Keratinocyte (primary cell): ENCODE data around the gene ETV4. TPM values are rescaled to one million over a fixed set of nuclear protein-coding genes. Genes with fewer than 3 reads are reported as not detected.

Experiments
- DNase-seq: peaks from one replicate; pipeline ENCODE4 v3.0.0-alpha.2; 2011; ENCODE audit warnings: low read depth, missing footprints, low spot score
- FAIRE-seq: peaks from 2 replicates; lab custom pipeline; 2011; peaks lifted over from hg19 to GRCh38; lab: Jason Lieb, UNC
- H2AFZ ChIP-seq: 2 replicates; pipeline ENCODE4 v1.6.0; 2012; ENCODE audit warnings: low read length, control low read depth, inconsistent platforms; ENCODE audit not compliant: control insufficient read depth
- H3K27ac ChIP-seq: 2 replicates; pipeline ENCODE4 v1.5.1; 2011; ENCODE audit warnings: low read length; ENCODE audit not compliant: control insufficient read depth, insufficient read depth
- H3K27me3 ChIP-seq: 3 replicates; pipeline ENCODE4 v1.6.0; 2011; ENCODE audit warnings: low read length; ENCODE audit not compliant: control insufficient read depth, insufficient read depth; ENCODE audit errors: extremely low read depth
- H3K36me3 ChIP-seq, 2 experiments: 2 replicates in 1 of 2; 3 replicates in 1 of 2; pipeline ENCODE4 v1.5.1; 2011; ENCODE audit warnings: low read length in 2 of 2, mild to moderate bottlenecking in 1 of 2; ENCODE audit not compliant: control insufficient read depth in 2 of 2, insufficient read depth in 2 of 2; ENCODE audit errors: extremely low read depth in 1 of 2
- H3K4me1 ChIP-seq: 3 replicates; pipeline ENCODE4 v1.5.1; 2011; ENCODE audit warnings: low read length; ENCODE audit not compliant: control insufficient read depth, insufficient read depth; ENCODE audit errors: extremely low read depth
- H3K4me2 ChIP-seq: 3 replicates; pipeline ENCODE4 v1.6.0; 2011; ENCODE audit warnings: low read depth, low read length; ENCODE audit not compliant: control insufficient read depth, insufficient read depth; ENCODE audit errors: extremely low read depth
- H3K4me3 ChIP-seq, 3 experiments: fragments of 200-600 bp in 1 of 3; sonication (generic) in 1 of 3; 2 replicates in 2 of 3; 3 replicates in 1 of 3; pipeline ENCODE4 v1.5.1; 2011 to 2016; ENCODE audit warnings: low read length in 3 of 3, mild to moderate bottlenecking in 3 of 3, control low read depth in 2 of 3, inconsistent platforms in 1 of 3, low read depth in 1 of 3, mixed read lengths in 1 of 3, mixed run types in 1 of 3, moderate library complexity in 1 of 3; ENCODE audit not compliant: control insufficient read depth in 2 of 3, insufficient read depth in 2 of 3; ENCODE audit errors: extremely low read depth in 1 of 3
- H3K79me2 ChIP-seq: 2 replicates; pipeline ENCODE4 v1.6.0; 2012; ENCODE audit warnings: low read length; ENCODE audit not compliant: control insufficient read depth, insufficient read depth
- H3K9ac ChIP-seq: 3 replicates; pipeline ENCODE4 v1.6.0; 2011; ENCODE audit warnings: low read length; ENCODE audit not compliant: control insufficient read depth, insufficient read depth; ENCODE audit errors: extremely low read depth
- H3K9me1 ChIP-seq: 3 replicates; pipeline ENCODE4 v1.6.0; 2011; ENCODE audit warnings: low read length; ENCODE audit not compliant: control insufficient read depth, insufficient read depth; ENCODE audit errors: extremely low read depth
- H3K9me3 ChIP-seq: 2 replicates; pipeline ENCODE4 v1.5.1; 2012; ENCODE audit warnings: low read depth, low read length; ENCODE audit not compliant: control insufficient read depth
- H4K20me1 ChIP-seq: 3 replicates; pipeline ENCODE4 v1.6.0; 2011; ENCODE audit warnings: low read length; ENCODE audit not compliant: control insufficient read depth, insufficient read depth; ENCODE audit errors: extremely low read depth
- CTCF ChIP-seq, 3 experiments: IDR thresholded peaks in 1 of 3; conservative IDR thresholded peaks in 1 of 3; optimal IDR thresholded peaks in 1 of 3; 2 replicates in 2 of 3; 3 replicates in 1 of 3; pipeline versions ENCODE3 to v1.5.1; 2011; ENCODE audit warnings: low read length in 3 of 3, mild to moderate bottlenecking in 3 of 3, moderate library complexity in 2 of 3, control low read depth in 1 of 3, inconsistent platforms in 1 of 3; ENCODE audit not compliant: insufficient read depth in 2 of 3; ENCODE audit errors: extremely low read depth in 1 of 3
- EZH2 ChIP-seq: IDR thresholded peaks from one replicate; pipeline ENCODE4 v1.6.1; 2012; ENCODE audit warnings: inconsistent platforms, mild to moderate bottlenecking, low read length, moderate library complexity
- dilution Hi-C: fragments of 300-500 bp; cut with MboI; formaldehyde crosslinking; loops from one replicate; pipeline ENCODE4 v1.7.0; 2020; ENCODE audit warnings: low sequenced_read_pairs; ENCODE audit not compliant: extremely low pct_ligation_motif_present
- polyA plus RNA-seq, 5 experiments: library from polyadenylated mRNA; depleted of rRNA in 3 of 5; stranded (reverse) in 3 of 5; stranded (forward) in 1 of 5; unstranded in 1 of 5; fragments of >200 nt; gene quantifications; 1 replicate in 1 of 5; 2 replicates in 3 of 5; 3 replicates in 1 of 5; pipeline versions ENCODE4 v1.2.1 to v1.2.3, GENCODE V29; 2011 to 2012; ENCODE audit warnings: missing spikeins in 2 of 5, low read depth in 1 of 5, low replicate concordance in 1 of 5

ETV4 gene
- polyA plus RNA-seq, 1 donor (not counting 4 experiments of a cell fraction or from before 2014, with no cell fraction given) = 33.6 TPM

- Histone ChIP-seq H3K9me3 (no peaks in the 10 kb centered on the region), H3K79me2 (no peaks in the 10 kb centered on the region), H3K9ac (no peak overlapping the region), H4K20me1 (no peaks in the 10 kb centered on the region), H3K36me3 (no peaks in the 10 kb centered on the region), H3K27me3 (no peaks in the 10 kb centered on the region), H3K27ac (no peak overlapping the region), H2AFZ (no peak overlapping the region), H3K4me3 (no peak overlapping the region), H3K4me1 (peaks cover 23% of the 10 kb centered on the region), H3K4me2 (no peak overlapping the region), H3K9me1 (no peaks in the 10 kb centered on the region)
- DNase-seq (no peak), FAIRE-seq (no peak)
- no peak for TF ChIP-seq CTCF (optimal IDR thresholded peaks at IDR 0.05 in 1 of 3, IDR thresholded peaks at IDR 0.05 in 1 of 3, conservative IDR thresholded peaks at IDR 0.05 in 1 of 3; ENCODE audit: extremely low read depth in 1 of 3, insufficient read depth in 2 of 3, low read length in 3 of 3)
- no peak for TF ChIP-seq EZH2
- dilution Hi-C loops = no loop called here
Measured at GRCh38 chr17:43587647-43588046, 41.5 kb upstream of the ETV4 start.

DNA sequence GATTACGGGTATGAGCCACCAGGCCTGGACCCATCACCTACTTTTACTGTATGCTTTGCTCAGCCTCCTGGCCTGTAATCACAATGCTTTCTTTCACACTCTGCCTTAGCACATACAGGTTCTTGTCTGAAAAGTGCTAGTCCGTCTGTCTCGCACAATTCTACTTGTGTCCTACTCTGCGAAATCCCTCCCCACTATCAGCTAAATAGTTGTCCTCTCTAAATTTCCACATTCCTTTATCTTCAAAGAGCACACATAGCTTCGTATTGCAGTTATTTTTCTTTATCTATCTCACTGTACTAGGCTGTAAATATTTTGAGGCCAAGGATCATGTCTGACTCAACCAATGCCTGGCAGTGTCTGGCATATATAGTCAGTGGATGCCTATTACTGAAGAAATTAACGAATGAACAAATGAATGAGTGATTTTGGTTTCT is 38.5 kb upstream of the ETV4 start:
- no peaks in the 10 kb centered on the region for H3K79me2 ChIP-seq
- no peaks in the 10 kb centered on the region for H3K9me1 ChIP-seq
- H3K9ac ChIP-seq = no peak overlapping the region
- H3K27ac ChIP-seq = peak overlapping the region; percentile 4
- H3K4me3 ChIP-seq = no peak overlapping the region
- H4K20me1 ChIP-seq = no peaks in the 10 kb centered on the region
- TF ChIP-seq EZH2 (no peak), CTCF (optimal IDR thresholded peaks at IDR 0.05 in 1 of 3, IDR thresholded peaks at IDR 0.05 in 1 of 3, conservative IDR thresholded peaks at IDR 0.05 in 1 of 3; ENCODE audit: extremely low read depth in 1 of 3, insufficient read depth in 2 of 3, low read length in 3 of 3) (no peak)
- H3K4me1 ChIP-seq = peaks cover 10% of the 10 kb centered on the region
- dilution Hi-C loops = no loop called here
- no peaks in the 10 kb centered on the region for H3K27me3 ChIP-seq
- H3K36me3 ChIP-seq = no peaks in the 10 kb centered on the region
- H2AFZ ChIP-seq = no peak overlapping the region
- DNase-seq (no peak), FAIRE-seq (no peak)
- no peak overlapping the region for H3K4me2 ChIP-seq
- H3K9me3 ChIP-seq = no peaks in the 10 kb centered on the region
